Measurements from ENCODE around the gene IGF2. TPM values are rescaled to one million over a fixed set of nuclear protein-coding genes. Genes with fewer than 3 reads are reported as not detected.
A peak's percentile ranks its signal among the peaks of the same experiment; 100 is the strongest.

The IGF2 gene
- polyA plus RNA-seq, 3 donors = 714 to 1,039 (median 964) TPM

DNA sequence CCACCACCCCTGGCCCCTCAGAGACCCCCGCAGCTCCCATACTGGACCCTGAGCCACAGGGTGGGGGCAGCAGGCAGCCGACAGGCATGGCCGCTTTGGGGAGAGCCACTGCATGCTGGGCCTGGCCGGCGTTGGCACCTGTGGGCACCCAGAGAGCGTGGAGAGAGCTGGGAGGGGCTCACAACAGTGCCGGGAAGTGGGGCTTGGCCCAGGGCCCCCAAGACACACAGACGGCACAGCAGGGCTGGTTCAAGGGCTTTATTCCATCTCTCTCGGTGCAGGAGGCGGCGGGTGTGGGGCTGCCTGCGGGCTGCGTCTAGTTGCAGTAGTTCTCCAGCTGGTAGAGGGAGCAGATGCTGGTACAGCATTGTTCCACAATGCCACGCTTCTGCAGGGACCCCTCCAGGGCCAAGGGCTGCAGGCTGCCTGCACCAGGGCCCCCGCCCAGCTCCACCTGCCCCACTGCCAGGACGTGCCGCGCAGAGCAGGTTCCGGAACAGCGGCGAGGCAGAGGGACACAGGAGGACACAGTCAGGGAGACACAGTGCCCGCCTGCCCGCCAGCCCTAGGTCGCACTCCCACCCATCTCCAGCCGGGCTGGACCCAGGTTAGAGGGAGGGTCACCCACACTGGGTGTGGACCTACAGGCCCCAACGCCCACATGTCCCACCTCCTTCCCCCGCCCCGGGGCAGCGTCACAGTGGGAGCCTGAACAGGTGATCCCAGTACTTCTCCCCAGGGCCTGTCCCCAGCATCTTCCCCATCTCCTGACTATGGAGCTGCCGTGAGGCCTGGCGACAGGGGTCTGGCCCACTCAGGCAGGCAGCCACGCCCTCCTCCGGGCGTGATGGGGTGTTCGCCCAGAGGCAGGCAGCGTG, 20.6 kb upstream of the IGF2 start:
- DNase-seq (ENCODE audit: extremely low read depth in 1 of 11, low read depth in 9 of 11, low spot score in 4 of 11) = no peak

DNA sequence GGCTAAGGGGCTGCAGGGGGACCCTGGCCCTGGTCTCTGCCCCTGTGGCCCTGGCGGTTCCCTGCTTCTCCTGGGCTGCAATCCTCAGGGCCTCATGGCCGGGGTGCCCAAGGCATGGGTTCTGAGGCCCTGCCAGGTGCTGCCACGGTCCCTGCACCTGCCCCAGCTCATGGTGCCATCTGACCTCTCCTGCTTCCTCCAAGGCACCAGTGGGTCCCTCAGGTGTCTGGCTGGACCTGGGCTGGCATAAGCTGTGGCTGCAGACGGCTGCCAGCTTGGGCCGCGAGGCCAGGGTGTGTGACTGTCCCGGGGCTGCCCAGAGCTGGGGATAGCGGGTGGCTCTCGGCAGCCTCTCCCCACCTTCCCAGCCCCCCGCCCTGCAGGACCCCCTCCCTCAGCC, 19.8 kb upstream of the IGF2 start:
- no peak for DNase-seq (ENCODE audit: extremely low read depth in 1 of 11, low read depth in 9 of 11, low spot score in 4 of 11)

DNA sequence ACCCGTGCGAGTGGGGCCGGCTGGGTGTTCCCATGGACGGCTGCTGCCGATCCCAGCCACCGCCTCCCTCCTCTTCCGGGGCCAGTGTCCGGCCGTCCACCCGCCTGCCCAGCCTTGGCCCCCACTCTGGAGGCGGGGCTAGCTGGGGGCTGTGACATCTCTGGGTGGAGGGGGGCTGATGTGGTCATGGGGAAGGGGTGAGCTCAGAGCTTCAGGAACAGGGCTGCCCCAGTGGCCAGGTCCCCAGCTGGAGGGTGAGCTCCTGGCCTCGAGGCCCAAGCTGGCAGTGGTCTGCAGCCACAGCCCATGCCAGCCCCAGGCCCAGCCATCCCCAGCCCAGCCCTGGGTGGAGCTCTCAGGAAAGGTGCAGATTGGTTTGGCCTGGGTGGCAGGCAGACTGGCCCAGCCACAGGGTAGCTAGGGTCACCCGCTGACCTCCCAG, 19.1 kb upstream of the IGF2 start:
- DNase-seq (ENCODE audit: extremely low read depth in 1 of 11, low read depth in 9 of 11, low spot score in 4 of 11) = no peak

DNA sequence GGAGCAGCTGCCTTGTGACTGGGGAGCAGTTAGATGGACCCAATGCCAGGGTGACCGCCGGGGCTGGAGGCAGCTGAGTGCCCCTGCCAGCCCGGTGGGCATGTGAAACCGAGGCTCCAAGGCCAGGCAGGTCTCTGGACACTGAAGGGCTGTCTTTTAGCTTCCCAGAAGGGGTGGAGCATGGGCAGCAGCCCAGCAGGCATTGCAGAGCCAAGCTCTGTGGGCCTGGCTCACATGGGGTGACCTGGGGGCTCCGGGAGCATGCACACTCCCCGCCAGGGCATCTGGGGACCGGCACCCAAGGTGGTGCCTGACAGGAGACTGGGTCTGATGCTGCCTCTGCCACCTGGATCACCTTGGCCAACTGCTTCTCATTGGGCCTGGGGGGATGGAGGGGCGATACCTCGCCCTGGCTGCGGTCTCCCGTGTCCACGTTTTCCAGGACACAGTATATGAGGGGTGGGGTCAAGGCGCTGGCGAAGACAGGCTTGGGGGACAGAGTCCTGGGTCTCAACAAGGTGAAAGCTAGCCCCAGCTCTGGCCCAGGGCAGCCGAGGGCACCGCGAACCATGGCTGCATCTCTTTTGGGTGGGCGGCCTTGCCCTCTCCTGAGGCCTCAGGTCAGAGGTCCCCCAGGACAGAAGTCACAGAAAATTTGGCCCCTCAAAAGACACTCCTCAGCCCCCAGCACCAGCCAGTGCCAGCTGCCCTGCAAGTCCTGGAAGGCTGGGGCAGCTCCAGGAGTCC, 18.3 kb upstream of the IGF2 start:
- DNase-seq (ENCODE audit: extremely low read depth in 1 of 11, low read depth in 9 of 11, low spot score in 4 of 11) = no peak

DNA sequence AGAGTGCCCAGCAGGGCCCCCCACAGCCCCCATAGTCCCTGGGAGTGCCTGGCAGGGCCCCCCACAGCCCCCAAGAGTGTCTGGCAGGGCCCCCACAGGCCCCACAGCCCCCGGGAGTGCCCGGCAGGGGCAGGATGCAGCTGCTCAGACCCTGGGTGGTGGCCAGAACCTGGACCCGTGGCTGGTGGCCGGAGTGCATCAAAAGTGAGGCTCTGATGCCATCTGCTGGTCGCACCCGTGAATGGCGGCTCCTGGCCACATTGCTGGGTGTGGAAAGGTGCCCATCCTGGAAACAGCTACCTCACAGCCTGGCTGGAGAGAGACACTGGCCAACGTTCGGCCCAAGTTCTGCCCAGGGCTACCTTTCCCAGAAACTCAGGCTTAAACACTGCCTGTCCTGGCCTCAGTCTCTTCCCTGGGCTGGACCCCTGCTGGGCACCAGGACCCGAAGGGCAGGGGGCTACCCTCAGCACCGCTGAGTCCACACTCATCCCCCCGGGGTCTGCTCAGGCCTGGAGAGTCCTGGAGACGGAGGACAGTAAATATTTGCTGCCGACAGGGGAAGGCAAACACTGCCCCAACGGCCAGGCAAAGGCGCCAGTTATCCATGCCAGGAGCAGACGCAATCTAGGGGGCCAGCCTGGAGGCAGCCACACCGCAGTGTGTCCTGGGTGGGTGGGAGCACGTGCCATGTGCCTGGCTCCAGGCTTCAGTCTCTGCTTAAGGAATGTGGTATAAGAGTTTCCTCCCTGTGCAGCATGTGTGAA, 17.4 kb upstream of the IGF2 start:
- DNase-seq (ENCODE audit: extremely low read depth in 1 of 11, low read depth in 9 of 11, low spot score in 4 of 11) = no peak

DNA sequence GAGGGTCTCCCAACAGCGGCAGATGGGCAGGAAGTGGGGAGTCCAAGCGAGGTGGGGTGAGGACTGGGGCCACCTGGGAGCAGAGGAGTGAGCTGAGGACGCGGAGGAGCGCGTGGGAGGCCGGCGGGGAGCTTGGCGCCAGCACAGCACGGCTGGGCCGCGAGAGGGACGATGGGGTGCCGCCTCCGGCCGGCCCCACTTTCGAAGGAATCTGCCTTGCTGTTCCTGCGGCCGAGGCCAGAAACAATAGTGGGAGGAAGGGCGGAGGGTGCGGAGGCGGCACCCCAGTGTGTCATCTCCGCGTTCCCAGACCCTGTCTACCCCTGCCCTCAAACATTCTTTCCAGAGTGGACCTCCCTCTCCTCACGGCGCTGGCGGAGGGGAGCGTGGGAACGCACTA, 16.3 kb upstream of the IGF2 start:
- DNase-seq (ENCODE audit: extremely low read depth in 1 of 11, low read depth in 9 of 11, low spot score in 4 of 11) = no peak

DNA sequence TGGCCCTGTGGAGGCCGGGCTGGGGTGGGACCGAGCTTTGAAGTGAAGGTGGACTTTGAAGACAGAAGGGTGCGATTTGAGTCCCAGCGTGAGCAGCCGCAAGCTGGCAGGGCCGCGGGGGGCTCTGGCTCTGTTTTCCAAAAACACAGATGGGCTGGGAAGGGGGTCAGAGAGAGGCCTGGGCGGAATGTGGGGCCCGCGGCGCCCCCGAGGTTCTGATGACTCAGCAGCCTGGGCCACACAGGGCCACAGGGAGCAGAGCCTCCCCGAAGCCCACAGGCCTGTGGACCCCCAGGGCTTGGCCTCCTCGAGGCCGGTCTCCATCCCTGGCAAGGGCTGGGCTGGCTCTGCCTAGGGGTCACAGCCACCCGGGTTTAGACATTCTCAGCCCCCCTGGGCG, 15.7 kb upstream of the IGF2 start:
- no peak for DNase-seq (ENCODE audit: extremely low read depth in 1 of 11, low read depth in 9 of 11, low spot score in 4 of 11)

DNA sequence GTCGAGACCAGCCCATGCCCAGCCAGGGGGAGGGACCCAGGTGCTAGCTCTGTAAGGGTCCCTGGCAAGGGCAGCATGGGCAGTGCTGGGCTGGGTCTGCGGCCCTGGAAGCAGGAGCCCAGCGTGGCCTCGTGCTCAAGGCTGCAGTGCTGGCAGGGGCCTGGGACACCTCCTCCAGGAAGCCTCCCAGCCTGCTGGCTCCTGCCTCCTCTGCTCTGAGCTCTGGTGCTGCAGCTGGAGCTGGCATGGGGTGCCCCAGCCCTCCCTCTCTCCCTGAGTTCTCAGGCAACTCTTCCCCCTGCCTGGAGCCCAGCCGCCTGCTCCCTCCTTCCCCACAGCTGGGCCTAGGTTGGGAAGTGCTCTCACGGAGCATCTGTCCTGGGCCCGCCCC, 15.0 kb upstream of the IGF2 start:
- DNase-seq (ENCODE audit: extremely low read depth in 1 of 11, low read depth in 9 of 11, low spot score in 4 of 11) = no peak

DNA sequence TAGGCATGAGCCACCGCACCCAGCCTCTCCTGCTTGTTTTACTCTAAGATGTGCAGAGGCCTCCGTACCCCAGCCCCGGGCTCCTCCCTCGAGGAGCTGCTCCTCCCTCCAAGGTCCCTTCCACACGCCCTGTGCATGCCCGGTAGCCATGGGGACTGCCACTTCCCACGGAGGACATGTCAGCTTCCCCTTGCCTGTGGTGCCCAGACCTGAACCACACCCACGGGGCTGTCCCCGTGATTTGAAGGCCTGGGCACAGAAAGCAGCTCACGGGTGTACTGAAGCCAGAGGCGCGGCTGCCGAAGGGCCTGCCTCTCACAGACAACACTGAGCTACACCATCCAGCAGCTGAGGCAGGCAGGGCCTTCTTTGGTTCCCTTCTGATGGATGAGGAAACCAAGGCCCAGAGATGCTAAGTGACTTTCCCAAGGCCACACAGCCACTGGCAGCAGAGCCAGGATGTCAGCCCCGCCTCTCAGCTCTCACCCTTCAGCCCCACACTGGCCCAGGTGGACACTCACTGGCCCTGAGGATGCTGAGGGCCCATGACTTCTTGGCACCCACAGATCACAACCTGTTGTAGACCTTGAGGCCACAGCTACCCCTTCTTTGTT, 14.5 kb upstream of the IGF2 start:
- no peak for DNase-seq (ENCODE audit: extremely low read depth in 1 of 11, low read depth in 9 of 11, low spot score in 4 of 11)

DNA sequence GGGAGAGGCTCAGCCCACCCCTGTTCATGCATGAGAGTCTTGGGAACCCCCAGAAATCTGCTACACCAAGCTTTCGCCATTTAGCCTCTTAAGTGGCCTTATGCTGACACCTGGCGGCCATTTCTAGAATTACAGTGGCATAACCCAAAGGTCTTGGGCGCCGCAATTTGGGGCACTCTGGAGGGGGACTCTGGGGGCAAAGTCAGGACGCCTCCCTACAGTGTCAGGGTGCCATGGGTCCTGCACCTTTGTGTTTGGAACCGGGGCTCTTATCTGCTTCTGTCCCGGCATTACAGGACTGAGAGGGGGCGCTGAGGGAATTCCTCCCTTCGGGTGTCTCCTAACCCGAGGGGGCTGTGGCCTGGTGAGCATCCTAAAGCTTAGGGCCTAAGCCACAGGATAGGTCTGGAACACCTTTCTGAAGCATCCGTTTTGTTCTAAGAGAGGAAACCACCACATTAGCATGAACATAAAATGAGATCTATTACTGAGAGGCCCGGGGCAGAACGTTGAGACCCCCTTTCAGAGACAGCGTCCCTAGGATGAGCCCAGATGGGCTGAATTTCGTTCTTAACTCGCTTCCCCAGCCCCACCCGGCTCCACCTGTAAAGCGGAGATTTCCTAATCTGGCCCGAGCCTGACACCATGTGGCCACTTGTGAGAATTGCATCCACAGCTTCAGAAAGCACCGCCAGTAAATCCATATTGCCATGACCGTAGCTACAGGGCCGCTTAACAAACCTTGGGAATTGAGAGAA, 12.5 kb upstream of the IGF2 start:
- DNase-seq (ENCODE audit: extremely low read depth in 1 of 11, low read depth in 9 of 11, low spot score in 4 of 11) = peak in 1 of 11 donors; percentile 69

DNA sequence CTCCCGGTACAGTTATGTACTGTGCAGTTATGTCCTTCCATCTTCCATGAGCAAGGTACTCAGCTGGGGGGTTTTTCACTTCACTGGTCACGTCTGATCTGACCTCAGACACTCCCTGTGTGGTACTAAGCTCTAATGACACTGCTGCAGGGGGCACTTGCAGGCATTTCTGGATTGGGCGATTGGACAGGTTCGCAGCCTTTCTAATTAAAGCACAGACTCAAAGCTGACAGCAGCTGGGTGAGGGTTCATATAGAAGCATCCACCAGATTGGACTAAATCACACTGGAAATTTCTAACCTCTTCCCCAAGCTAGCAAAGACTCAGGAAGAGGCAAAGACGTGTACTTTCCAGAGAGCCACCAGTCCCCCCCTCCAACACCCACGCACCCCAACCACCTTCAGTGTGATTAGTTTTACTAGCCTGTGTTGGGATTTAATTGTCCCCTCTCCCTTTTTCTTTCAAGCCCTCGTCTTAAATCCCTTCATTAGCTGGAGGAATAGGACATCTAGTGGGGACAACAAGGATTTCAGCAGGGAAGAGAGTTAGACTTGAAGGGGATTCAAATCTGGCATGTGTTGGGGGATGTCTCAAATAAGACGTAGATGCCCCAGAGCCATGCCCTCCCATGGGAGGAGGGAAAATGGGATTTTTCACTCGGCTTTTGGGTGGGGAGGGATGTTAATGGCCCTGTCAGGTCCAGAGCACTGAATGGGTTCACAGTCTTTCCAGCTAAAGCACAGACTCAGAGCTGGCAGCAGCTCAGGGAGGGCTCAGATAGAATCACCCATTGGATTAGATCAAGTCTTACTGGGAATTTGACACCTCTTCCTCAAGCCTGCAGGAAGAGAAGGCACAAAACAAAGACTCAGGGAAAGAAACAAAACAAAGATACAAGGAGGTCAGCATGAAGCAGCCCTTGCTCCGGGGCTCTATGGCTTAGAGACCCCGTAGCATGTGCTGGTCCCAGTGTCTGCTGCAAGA, 11.0 kb upstream of the IGF2 start:
- DNase-seq (ENCODE audit: extremely low read depth in 1 of 11, low read depth in 9 of 11, low spot score in 4 of 11) = peak in 2 of 11 donors; percentile 71 to 75

DNA sequence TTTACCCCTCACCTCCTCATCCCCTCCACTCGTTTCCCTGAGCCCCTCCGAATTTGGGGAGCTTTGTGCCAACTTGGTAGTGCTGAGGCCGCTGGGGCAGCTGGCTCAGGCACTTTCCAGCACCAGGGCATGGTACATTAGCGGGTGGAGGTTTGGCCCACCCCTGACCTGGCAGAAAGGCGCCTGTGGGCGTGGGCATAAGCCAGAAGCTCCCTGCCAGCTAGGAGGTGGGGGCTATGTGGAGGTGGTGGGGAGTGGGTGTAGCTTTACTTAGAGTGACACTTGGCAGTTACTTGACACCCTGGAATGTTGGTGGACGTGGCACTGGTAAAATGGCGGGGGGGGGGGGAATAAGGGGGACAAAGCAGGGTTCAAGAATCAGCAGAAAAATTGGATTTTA, 10.3 kb upstream of the IGF2 start:
- no peak for DNase-seq (ENCODE audit: extremely low read depth in 1 of 11, low read depth in 9 of 11, low spot score in 4 of 11)

DNA sequence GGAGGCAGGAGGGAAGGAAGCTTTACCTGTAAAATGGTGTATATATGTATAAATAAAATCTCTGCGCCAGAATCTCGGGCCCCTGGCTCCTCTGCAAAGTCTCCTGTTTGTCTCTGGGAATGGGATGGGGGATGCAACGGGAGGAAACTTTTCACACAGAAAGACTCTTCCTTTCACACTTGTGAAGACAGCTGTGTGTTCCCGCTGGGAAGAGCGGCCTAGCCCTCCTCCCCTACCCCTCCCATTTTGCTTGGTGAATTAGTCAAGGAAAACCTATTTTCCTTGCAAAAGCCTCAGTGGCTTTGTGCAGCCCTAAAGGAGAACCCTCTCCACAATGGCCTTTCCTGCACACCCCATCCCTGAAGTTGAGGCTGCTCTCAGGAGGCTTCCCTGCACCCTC, 9.4 kb upstream of the IGF2 start:
- no peak for DNase-seq (ENCODE audit: extremely low read depth in 1 of 11, low read depth in 9 of 11, low spot score in 4 of 11)

DNA sequence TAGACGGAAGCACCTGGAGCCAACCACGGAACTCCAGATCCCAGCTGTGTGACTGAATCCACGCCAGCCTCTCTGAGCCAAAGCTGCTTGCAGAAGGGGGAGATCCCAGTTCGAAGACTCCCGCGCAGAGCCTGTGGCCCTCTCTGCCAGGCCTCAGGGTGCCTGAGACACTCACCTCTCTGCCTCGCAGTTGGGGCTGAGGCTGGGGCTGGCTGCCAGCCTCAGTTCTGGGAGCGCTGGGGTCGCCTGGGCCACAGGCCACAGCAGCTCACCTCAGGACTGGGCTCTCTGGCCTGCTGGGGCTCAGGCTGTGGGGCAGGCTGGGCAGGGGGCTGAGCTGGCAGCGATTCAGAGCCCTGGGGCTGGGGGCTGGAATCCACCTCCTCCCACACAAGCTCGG, 8.2 kb upstream of the IGF2 start:
- no peak for DNase-seq (ENCODE audit: extremely low read depth in 1 of 11, low read depth in 9 of 11, low spot score in 4 of 11)

DNA sequence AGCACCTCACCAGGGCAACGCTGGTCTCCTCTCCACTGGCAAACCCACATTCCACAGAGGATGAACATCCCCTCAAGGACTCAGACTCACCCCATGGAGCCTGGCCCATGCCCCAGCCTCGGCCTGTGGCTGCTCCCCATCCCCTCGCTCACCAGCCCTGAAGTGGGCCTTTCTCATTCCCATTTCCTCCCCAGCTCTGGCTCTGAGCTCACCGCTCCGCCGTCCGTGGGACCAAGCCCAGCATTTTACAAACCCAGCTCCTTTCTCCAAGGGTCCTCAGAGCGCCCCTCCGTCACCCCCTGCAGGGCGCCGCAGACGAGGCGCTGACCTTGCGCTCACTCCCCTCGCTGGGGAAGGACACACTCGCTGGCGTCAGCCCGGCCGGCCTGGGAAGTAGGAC, 6.9 kb upstream of the IGF2 start:
- no peak for DNase-seq (ENCODE audit: extremely low read depth in 1 of 11, low read depth in 9 of 11, low spot score in 4 of 11)

DNA sequence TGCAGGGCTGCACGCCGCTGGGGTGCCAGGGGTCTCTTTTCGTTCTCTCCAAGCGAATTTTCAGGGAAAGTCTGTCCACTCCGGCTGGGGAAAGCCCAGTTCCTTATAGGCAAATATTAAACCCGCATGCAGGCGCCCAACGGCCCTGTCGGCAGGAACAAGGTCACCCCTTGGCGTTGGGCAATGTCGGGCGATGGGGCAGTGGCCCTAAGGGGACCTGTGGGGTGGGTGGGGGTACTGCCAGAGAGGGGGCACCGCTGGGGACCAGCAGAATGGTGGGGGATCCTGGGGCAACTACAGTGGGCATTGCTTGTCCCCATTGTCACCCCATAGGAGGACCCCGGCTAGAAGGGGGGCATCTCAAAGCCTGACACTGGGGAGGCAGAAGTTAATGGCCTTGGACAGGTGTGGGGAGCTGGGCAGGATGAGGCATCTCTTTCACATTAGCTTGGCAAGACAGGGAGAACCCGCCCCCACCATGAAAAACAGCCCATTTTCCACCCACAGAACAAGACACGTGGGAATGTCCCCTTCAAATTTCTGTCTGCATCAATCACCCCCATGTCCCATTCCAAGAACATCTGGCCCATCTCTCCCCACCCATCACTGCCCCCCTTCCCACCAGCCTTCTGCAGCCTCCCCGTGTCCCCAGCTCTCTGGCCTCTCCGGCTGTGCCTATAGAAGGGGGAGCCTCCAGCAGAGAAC, 5.5 kb upstream of the IGF2 start:
- DNase-seq (ENCODE audit: extremely low read depth in 1 of 11, low read depth in 9 of 11, low spot score in 4 of 11) = no peak
